GM12801 (cell line): Measurements from ENCODE around the gene KCNC1.

ENCODE experiments used
- TF ChIP-seq, protein P1 (sequence below): IDR thresholded peaks from one replicate; pipeline ENCODE4 v1.5.1; 2011; ENCODE audit warnings: control low read depth; ENCODE audit not compliant: insufficient read length; ENCODE audit errors: extremely low read depth

Gene KCNC1

GRCh38 chr11:17746096-17746495 is 11.5 kb downstream of the KCNC1 start:
- TF ChIP-seq, protein P1, sequence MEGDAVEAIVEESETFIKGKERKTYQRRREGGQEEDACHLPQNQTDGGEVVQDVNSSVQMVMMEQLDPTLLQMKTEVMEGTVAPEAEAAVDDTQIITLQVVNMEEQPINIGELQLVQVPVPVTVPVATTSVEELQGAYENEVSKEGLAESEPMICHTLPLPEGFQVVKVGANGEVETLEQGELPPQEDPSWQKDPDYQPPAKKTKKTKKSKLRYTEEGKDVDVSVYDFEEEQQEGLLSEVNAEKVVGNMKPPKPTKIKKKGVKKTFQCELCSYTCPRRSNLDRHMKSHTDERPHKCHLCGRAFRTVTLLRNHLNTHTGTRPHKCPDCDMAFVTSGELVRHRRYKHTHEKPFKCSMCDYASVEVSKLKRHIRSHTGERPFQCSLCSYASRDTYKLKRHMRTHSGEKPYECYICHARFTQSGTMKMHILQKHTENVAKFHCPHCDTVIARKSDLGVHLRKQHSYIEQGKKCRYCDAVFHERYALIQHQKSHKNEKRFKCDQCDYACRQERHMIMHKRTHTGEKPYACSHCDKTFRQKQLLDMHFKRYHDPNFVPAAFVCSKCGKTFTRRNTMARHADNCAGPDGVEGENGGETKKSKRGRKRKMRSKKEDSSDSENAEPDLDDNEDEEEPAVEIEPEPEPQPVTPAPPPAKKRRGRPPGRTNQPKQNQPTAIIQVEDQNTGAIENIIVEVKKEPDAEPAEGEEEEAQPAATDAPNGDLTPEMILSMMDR: no peak

- TF ChIP-seq, protein P1: no peak
Measured at GRCh38 chr11:17747131-17747955, 12.8 kb downstream of the KCNC1 start.

DNA sequence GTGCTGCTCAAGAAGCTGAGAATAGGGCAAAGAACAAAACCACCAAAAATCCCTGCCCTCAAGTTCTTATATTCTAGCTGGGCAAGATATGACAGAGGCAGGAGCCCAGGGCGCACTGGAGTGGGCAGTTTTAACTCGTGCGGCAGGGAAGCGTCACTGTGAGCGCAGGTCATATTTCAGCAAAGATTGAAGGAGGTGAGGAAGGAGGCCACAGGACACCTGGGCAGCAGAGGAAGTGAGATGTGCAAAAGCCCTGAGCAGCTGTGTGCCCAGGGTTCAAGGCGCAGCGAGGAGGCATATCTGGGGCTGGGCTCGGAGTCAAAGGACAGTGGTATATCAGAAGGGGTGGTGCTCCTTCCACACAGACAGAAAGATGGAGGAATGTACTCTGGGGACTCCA is 13.5 kb downstream of the KCNC1 start:
- TF ChIP-seq, protein P1: no peak

GRCh38 chr11:17748761-17749721 is 14.5 kb downstream of the KCNC1 start:
- TF ChIP-seq, protein P1: no peak

DNA sequence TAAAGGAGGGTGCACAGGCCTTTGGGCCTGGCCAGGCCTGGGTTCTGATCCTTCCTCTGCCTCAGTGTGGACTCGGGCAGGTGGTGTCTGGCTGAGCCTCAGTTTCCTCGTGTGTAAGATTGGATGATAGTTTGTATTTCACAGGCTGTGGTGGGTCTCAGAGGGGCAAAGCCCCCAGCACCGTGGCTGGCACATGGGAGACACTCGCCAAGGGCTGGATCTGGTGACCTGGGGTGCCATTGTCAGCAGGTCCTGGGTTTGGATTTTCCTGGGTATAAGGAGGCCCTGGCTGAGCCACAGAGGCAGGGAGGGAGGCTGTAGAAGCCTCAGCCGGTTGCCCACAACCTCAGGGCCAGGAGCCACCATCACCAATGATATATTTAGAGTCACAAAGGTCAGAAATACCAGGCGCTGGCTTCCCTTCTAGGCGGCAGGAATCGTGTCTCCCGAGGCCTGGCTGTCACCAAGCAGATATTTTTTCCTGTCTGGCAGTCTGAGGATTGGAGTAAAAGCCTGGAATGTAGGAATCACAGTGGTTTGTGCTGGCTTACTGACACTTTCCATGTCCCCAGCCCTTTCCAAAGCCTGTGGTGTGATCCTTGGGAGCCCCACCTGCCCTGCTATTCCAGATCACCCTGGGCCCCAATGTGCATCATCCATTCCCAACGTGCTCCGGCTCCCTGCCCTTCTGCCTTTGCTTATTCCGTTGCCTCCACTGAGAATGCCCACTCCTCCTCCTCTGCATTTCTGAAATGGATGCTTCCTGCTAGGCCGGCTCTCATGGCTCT is 15.6 kb downstream of the KCNC1 start:
- TF ChIP-seq, protein P1: no peak

DNA sequence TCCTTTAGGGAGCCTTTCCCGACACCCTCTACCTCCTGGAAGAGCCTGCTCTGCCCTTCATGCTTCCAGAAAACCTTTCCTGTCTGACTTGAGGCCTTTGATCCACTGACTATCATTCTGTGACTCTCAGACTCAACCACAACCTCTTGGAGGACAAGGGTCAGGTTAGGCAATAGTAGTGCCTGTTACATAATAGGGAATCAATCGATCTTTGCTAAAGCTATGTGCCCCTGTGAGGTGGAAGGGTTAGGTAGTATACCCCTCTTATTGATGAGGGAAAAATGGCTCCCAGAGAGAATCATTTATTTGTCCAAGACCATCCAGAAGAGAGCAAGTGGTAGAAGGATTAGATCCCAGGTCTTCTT is 16.2 kb downstream of the KCNC1 start:
- TF ChIP-seq, protein P1: no peak

- TF ChIP-seq, protein P1: no peak
Measured at GRCh38 chr11:17751558-17751957, 17.0 kb downstream of the KCNC1 start.
